Mesothelial cell of epicardium (in vitro differentiated cells): ENCODE data around the gene MRPS23. TPM values are rescaled to one million over a fixed set of nuclear protein-coding genes. Genes with fewer than 3 reads are reported as not detected.
A peak's percentile ranks its signal among the peaks of the same experiment; 100 is the strongest.

Experiments used
- DNase-seq, 2 experiments: peaks; one replicate each; pipeline ENCODE4 v3.0.0; 2021; ENCODE audit warnings: low spot score in 2 of 2; ENCODE audit not compliant: unreplicated experiment in 2 of 2
- H3K27ac Mint-ChIP-seq: 2 replicates; pipeline ENCODE4 v1.8.0; 2021; ENCODE audit warnings: mixed read lengths
- H3K27me3 Mint-ChIP-seq: 2 replicates; pipeline ENCODE4 v1.8.0; 2021; ENCODE audit warnings: low read depth, mixed read lengths
- H3K36me3 Mint-ChIP-seq: 2 replicates; pipeline ENCODE4 v1.8.0; 2021; ENCODE audit warnings: mixed read lengths
- H3K4me1 Mint-ChIP-seq: 2 replicates; pipeline ENCODE4 v1.8.0; 2021; ENCODE audit warnings: mixed read lengths
- H3K4me3 Mint-ChIP-seq: 2 replicates; pipeline ENCODE4 v1.8.0; 2021; ENCODE audit warnings: mild to moderate bottlenecking, moderate library complexity, mixed read lengths
- H3K9me3 Mint-ChIP-seq: 2 replicates; pipeline ENCODE4 v1.8.0; 2021; ENCODE audit warnings: mixed read lengths
- CTCF ChIP-seq: fragments of 200-600 bp; sonication (generic); IDR thresholded peaks from one replicate; pipeline ENCODE4 v1.5.0; 2021; ENCODE audit warnings: antibody characterized with exemption; ENCODE audit not compliant: unreplicated experiment
- total RNA-seq: library from RNA; stranded (reverse); gene quantifications from 3 replicates; pipeline ENCODE4 v1.2.1, GENCODE V29; 2021

MRPS23 gene
- total RNA-seq, 1 donor from 2014 or later, result 42.1 TPM

DNA sequence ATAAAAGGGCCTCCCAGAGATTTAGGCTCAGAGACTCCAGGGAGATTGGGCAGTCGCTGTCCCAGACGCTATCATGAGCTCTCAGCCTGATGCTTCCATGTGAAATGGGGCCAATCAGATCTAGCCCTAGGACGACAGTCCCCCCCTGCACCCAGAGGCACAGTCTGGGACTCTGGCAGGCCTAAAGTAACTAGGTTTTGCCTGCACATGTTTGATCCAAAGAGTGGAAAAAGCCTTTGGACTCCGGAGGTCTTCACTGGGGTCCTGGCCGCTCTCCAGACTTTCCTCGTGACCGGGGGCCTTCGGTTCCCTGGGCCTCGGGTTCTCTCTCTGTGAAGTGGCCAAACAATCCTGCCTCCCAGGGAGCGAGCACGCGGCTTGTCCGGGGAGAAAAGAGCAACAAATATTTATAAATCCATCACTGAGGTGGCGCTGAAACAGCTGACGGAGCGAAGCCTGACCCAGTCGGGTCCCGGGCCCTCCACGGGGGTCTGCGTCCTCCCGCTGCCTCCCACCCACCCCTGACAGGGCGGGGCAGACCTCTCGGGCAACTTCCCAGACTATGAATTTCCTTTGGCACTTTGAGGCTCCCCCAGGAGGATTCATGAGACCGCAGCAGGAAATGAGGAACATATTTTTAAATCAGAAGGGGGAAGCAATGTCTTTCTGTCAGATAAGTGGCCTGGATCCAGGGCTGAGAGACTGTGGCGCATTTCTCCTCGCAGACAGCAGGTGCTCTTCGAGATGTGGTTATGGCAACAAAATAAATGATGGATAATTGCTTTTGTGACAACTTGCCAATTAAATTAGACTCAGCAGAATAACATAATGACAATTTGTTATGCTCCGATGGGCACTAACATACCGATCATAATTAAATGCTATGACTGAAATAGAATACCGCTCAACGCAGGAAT lies 38.9 kb downstream of the MRPS23 start:
- peak overlapping the region; percentile 81 for H3K27ac Mint-ChIP-seq
- peak overlapping the region; percentile 33 for H3K4me3 Mint-ChIP-seq
- peaks cover 30% of the 10 kb centered on the region for H3K4me1 Mint-ChIP-seq
- TF ChIP-seq CTCF, result no peak
- H3K36me3 Mint-ChIP-seq, result no peaks in the 10 kb centered on the region
- peak; percentile 21 to 43 for DNase-seq
- peaks cover 26% of the 10 kb centered on the region for H3K27me3 Mint-ChIP-seq
- no peaks in the 10 kb centered on the region for H3K9me3 Mint-ChIP-seq

DNA sequence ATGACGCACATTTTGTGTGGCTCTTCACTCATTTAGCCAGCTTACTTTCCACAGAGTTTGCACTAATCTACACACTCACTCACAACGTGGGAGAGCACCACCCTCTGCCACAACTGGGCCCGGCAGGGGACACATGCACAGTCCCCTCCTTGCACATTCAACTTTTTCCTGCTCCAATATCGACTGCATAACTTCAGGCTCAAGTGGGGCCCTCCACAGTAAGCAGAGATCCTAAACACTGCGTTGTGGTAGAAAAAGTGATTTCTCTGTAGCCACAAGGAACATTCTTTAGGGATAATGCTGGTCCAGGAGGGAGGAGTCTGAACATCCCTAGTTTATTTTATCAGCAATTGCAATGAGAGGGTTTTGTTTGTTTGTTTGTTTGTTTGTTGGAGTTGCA lies 40.0 kb downstream of the MRPS23 start:
- no peak for DNase-seq
- H3K4me3 Mint-ChIP-seq, result no peak overlapping the region
- peaks cover 30% of the 10 kb centered on the region for H3K4me1 Mint-ChIP-seq
- no peak overlapping the region for H3K27ac Mint-ChIP-seq
- no peak for TF ChIP-seq CTCF
- no peaks in the 10 kb centered on the region for H3K36me3 Mint-ChIP-seq
- no peaks in the 10 kb centered on the region for H3K9me3 Mint-ChIP-seq
- peaks cover 29% of the 10 kb centered on the region for H3K27me3 Mint-ChIP-seq

DNA sequence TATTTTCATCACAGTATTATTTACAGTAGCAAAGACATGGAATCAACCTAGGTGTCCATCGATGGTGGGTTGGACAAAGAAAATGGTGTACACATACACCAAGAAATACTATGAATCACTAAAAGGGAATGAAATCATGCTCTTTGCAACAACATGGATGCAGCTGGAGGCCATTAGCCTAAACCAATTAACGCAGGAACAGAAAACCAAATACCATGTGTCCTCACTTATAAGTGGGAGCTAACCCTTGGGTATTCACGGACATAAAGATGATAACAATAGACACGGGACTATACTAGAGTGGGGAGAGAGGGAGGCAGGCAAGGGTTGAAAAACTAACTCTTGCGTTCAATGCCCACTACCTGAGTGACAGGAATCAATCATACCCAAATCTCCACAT lies 41.0 kb downstream of the MRPS23 start:
- Mint-ChIP-seq H3K9me3 (no peaks in the 10 kb centered on the region), H3K4me1 (peaks cover 30% of the 10 kb centered on the region), H3K4me3 (no peak overlapping the region), H3K36me3 (no peaks in the 10 kb centered on the region), H3K27ac (no peak overlapping the region), H3K27me3 (peaks cover 27% of the 10 kb centered on the region)
- no peak for DNase-seq
- TF ChIP-seq CTCF, result no peak

GRCh38 chr17:57806167-57806830 lies 43.5 kb downstream of the MRPS23 start:
- DNase-seq, result no peak
- peaks cover 27% of the 10 kb centered on the region for H3K27me3 Mint-ChIP-seq
- H3K27ac Mint-ChIP-seq, result no peak overlapping the region
- peaks cover 23% of the 10 kb centered on the region for H3K4me1 Mint-ChIP-seq
- no peaks in the 10 kb centered on the region for H3K36me3 Mint-ChIP-seq
- no peak overlapping the region for H3K4me3 Mint-ChIP-seq
- peaks cover 9% of the 10 kb centered on the region for H3K9me3 Mint-ChIP-seq
- TF ChIP-seq CTCF, result no peak

DNA sequence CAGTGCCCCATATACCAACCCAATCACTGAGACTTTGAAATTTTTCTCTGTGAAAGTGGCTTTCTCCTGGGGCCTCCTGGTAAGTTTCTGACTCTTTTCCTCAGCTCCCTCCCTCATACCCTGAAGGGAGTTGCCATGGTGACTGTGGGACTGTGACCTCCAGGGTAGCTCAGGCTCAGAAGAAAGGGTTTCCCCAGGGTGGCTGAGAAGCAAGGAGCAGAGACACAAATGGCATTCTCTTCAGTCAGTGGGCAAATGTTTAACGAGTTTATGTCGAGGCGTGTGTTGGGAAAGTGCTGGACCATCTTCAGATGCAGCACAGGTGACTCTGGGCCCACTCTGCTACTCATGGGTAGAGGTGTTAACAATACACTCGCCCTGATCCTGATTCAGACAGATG lies 46.8 kb downstream of the MRPS23 start:
- H3K9me3 Mint-ChIP-seq, result peaks cover 18% of the 10 kb centered on the region
- H3K27ac Mint-ChIP-seq, result no peak overlapping the region
- no peak for DNase-seq
- peaks cover 7% of the 10 kb centered on the region for H3K4me1 Mint-ChIP-seq
- no peak overlapping the region for H3K4me3 Mint-ChIP-seq
- TF ChIP-seq CTCF, result no peak
- peaks cover 14% of the 10 kb centered on the region for H3K27me3 Mint-ChIP-seq
- H3K36me3 Mint-ChIP-seq, result no peaks in the 10 kb centered on the region
